IPS-18c (cell line): ENCODE results near the gene FAM210B.

Experiments
- H3K4me3 ChIP-seq: 2 replicates; pipeline ENCODE4 v1.7.0; 2013; ENCODE audit warnings: low read depth, mild to moderate bottlenecking, low read length, moderate library complexity; ENCODE audit not compliant: insufficient read depth
- H3K9me3 ChIP-seq: one replicate; pipeline ENCODE4 v1.6.1; 2013; ENCODE audit warnings: mild to moderate bottlenecking, low read length, moderate library complexity; ENCODE audit not compliant: control insufficient read depth, insufficient read depth

Gene FAM210B

GRCh38 chr20:56358070-56358469 is 704 bp upstream of the FAM210B start:
- H3K9me3 ChIP-seq, result no peaks in the 10 kb centered on the region
- H3K4me3 ChIP-seq, result no peak overlapping the region

GRCh38 chr20:56359212-56360132 is 698 bp downstream of the FAM210B start:
- H3K9me3 ChIP-seq, result no peaks in the 10 kb centered on the region
- H3K4me3 ChIP-seq, result peak overlapping the region; percentile 81

- H3K4me3 ChIP-seq, result peak overlapping the region; percentile 81; the same call in 1 of the 2 replicates
- H3K9me3 ChIP-seq, result no peaks in the 10 kb centered on the region
Observed at GRCh38 chr20:56360133-56360907, 1.5 kb downstream of the FAM210B start.

GRCh38 chr20:56360908-56361205 is 2.1 kb downstream of the FAM210B start:
- no peaks in the 10 kb centered on the region for H3K9me3 ChIP-seq

GRCh38 chr20:56361900-56362299 is 3.1 kb downstream of the FAM210B start:
- no peak overlapping the region for H3K4me3 ChIP-seq

More at GRCh38 chr20:56360908-56361205, 2.1 kb downstream of the FAM210B start:
- no peak overlapping the region; the same call in 1 of the 2 replicates for H3K4me3 ChIP-seq

GRCh38 chr20:56362833-56363413 is 4.1 kb downstream of the FAM210B start:
- no peak overlapping the region for H3K4me3 ChIP-seq
- no peaks in the 10 kb centered on the region for H3K9me3 ChIP-seq

More at GRCh38 chr20:56361900-56362299, 3.1 kb downstream of the FAM210B start:
- H3K9me3 ChIP-seq, result no peaks in the 10 kb centered on the region

- no peaks in the 10 kb centered on the region for H3K9me3 ChIP-seq
- no peak overlapping the region for H3K4me3 ChIP-seq
Observed at GRCh38 chr20:56363491-56363890, 4.7 kb downstream of the FAM210B start.

- Histone ChIP-seq H3K9me3 (no peaks in the 10 kb centered on the region), H3K4me3 (no peak overlapping the region)
Observed at GRCh38 chr20:56368351-56369134, 9.8 kb downstream of the FAM210B start.

GRCh38 chr20:56369179-56369578 is 10.4 kb downstream of the FAM210B start:
- Histone ChIP-seq H3K9me3 (no peaks in the 10 kb centered on the region), H3K4me3 (no peak overlapping the region)

- Histone ChIP-seq H3K4me3 (no peak overlapping the region), H3K9me3 (no peaks in the 10 kb centered on the region)
Observed at GRCh38 chr20:56371977-56372376, 13.2 kb downstream of the FAM210B start.

- H3K9me3 ChIP-seq, result no peaks in the 10 kb centered on the region
- H3K4me3 ChIP-seq, result no peak overlapping the region
Observed at GRCh38 chr20:56372850-56373249, 14.1 kb downstream of the FAM210B start.

GRCh38 chr20:56373942-56374341 is 15.2 kb downstream of the FAM210B start:
- Histone ChIP-seq H3K4me3 (no peak overlapping the region), H3K9me3 (no peaks in the 10 kb centered on the region)

- Histone ChIP-seq H3K9me3 (no peaks in the 10 kb centered on the region), H3K4me3 (no peak overlapping the region)
Observed at GRCh38 chr20:56376331-56376730, 17.6 kb downstream of the FAM210B start.

- no peak overlapping the region for H3K4me3 ChIP-seq
- no peaks in the 10 kb centered on the region for H3K9me3 ChIP-seq
Observed at GRCh38 chr20:56378386-56378785, 19.6 kb downstream of the FAM210B start.

GRCh38 chr20:56380375-56380774 is 21.6 kb downstream of the FAM210B start:
- H3K4me3 ChIP-seq, result no peak overlapping the region
- no peaks in the 10 kb centered on the region for H3K9me3 ChIP-seq

GRCh38 chr20:56381501-56381900 is 22.7 kb downstream of the FAM210B start:
- H3K4me3 ChIP-seq, result no peak overlapping the region
- H3K9me3 ChIP-seq, result no peaks in the 10 kb centered on the region

- Histone ChIP-seq H3K4me3 (no peak overlapping the region), H3K9me3 (no peaks in the 10 kb centered on the region)
Observed at GRCh38 chr20:56382696-56383095, 23.9 kb downstream of the FAM210B start.
